Occipital lobe (tissue), 2 donors: ENCODE results near the gene GET4. TPM values are rescaled to one million over a fixed set of nuclear protein-coding genes. Genes with fewer than 3 reads are reported as not detected.
"Not testable (repeated sequence)": the region's sequence is repeated elsewhere in the genome, so short reads cannot be mapped to it uniquely, and the experiment has no call there.

Experiments used
- DNase-seq: peaks from one replicate; lab custom pipeline; 2025; lab: John Stamatoyannopoulos, UW
- total RNA-seq: library from RNA; depleted of rRNA; stranded (reverse); fragments of >200 nt; gene quantifications from one replicate; pipeline ENCODE4 v1.2.3, GENCODE V29; 2014

GET4 gene
- total RNA-seq, 1 donor from 2014 or later = 16.2 TPM

- DNase-seq = no peak
Observed at GRCh38 chr7:914521-915194, 38.3 kb downstream of the GET4 start.

- no peak for DNase-seq
Observed at GRCh38 chr7:915291-916218, 39.2 kb downstream of the GET4 start.

GRCh38 chr7:916291-916941, 40.1 kb downstream of the GET4 start:
- no peak for DNase-seq

- no peak for DNase-seq
Observed at GRCh38 chr7:917255-918117, 41.1 kb downstream of the GET4 start.

- no peak for DNase-seq
Observed at GRCh38 chr7:918118-918425, 41.7 kb downstream of the GET4 start.

GRCh38 chr7:918441-919113, 42.2 kb downstream of the GET4 start:
- DNase-seq = no peak

GRCh38 chr7:919114-919442, 42.7 kb downstream of the GET4 start:
- no peak for DNase-seq

GRCh38 chr7:919924-920341, 43.6 kb downstream of the GET4 start:
- no peak for DNase-seq

- no peak for DNase-seq
Observed at GRCh38 chr7:920351-921070, 44.2 kb downstream of the GET4 start.

GRCh38 chr7:921071-921461, 44.7 kb downstream of the GET4 start:
- no peak for DNase-seq

GRCh38 chr7:921581-922333, 45.4 kb downstream of the GET4 start:
- no peak for DNase-seq

GRCh38 chr7:922334-923107, 46.2 kb downstream of the GET4 start:
- no peak for DNase-seq

- no peak for DNase-seq
Observed at GRCh38 chr7:923108-924041, 47.0 kb downstream of the GET4 start.

GRCh38 chr7:924042-924441, 47.7 kb downstream of the GET4 start:
- not testable (repeated sequence) for DNase-seq

GRCh38 chr7:924541-925231, 48.3 kb downstream of the GET4 start:
- DNase-seq = no peak

GRCh38 chr7:925601-926000, 49.2 kb downstream of the GET4 start:
- DNase-seq = no peak
